NCI-H2107 treated with DMSO at 0.1 percent for 48 hours (cell line): Measurements from ENCODE around the gene LIFR.
"Not testable (repeated sequence)": the region's sequence is repeated elsewhere in the genome, so short reads cannot be mapped to it uniquely, and the experiment has no call there.

Experiments used
- DNase-seq: peaks from one replicate; lab custom pipeline; 2025; ENCODE audit not compliant: unreplicated experiment; lab: John Stamatoyannopoulos, UW

The LIFR gene

DNA sequence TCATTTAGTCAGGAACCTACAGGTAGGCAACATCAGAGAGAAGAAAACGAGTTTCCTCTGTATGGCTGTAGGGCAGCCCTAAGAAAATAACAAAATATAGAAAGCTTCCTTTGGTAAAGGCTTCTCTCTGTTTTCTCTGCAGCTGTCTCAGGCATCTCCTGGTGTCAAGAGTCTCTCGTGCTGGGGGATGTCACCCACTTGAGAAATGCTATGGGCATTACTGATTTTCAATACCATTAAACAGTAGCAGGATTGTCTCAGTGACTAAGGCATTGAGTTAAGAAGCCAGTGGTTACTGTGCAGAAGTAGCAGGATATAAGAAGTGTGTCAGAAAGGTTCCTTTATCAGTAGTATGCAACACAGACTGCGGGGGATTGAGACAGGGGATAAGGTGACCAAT, 32.4 kb downstream of the LIFR start:
- no peak for DNase-seq

DNA sequence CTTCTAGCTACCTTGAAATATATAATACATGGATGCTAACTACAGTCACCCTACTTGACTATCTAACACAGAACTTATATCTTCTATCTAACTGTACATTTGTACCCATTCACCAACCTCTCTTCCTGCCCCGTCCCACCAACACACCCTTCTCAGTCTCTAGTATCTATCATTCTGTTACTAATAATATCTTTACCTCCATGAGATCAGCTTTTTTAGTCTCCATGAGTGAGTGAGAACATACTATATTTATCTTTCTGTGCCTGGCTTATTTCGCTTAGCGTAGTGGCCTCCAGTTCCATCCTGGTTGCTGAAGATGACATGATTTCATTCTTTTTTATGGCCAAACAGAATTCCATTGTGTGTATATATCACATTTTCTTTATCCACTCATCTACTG, 37.0 kb downstream of the LIFR start:
- no peak for DNase-seq

DNA sequence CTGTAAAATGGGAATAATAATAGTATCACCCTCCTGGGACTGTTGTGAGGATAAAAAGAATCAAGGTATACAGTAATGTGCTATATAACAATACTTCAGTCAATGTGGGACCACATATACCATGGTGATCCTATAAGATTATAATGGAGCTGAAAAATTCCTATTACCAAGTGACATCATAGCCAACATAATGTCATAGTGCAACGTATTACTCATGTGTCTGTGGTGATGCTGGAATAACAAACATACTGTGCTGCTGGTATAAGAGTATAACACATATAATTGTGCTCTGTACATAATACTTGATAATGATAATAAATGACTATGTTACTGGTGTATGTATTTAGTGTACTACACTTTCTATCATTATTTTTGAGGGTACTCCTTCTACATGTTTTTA, 38.1 kb downstream of the LIFR start:
- no peak for DNase-seq

DNA sequence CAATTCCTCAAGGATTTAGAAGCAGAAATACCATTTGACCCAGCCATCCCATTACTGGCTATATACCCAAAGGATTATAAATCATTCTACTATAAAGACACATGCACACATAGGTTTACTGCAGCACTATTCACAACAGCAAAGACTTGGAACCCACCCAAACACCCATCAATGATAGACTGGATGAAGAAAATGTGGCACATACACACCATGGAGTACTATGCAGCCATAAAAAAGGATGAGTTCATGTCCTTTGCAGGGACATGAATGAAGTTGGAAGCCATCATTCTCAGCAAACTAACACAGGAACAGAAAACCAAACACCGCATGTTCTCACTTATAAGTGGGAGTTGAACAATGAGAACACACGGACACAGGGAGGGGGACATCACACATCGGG, 39.8 kb downstream of the LIFR start:
- not testable (repeated sequence) for DNase-seq

DNA sequence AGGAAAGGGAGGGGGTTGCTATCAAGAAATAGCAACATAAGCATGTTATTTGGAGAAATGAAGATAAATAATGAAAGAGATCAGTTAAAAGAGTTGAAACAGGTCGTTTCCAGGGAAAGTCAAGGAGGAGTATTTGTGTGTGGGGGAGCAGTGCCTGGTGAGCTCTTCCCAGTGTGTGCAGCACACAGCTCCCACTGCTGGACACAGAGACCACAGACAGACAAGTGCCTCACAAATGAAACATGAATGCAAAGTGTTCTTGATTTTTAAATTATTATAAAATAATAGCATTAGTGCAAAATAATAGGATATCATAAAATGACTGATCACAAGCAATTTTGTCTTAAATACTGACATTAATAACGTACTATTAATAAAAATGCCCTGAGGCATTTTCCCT, 40.8 kb downstream of the LIFR start:
- DNase-seq, result peak; percentile 20

DNA sequence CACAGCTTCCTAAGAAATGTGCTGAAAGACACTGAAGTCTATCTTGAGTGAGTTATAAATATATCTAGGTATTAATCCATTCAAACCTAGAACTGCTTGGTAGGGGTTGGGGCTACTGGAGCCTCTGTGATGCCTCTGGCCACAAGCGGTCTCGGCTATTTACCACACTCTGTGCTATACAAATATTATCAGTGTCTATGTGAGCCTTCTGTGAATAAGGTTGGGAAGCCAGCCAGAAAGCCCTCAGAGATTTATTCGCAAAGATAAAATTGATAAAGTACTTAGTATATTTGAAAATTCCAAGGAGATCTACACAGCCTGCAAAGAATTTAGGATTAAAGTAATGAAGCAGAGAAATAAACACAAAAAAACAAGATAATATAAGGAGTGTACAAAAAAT, 41.4 kb downstream of the LIFR start:
- no peak for DNase-seq

DNA sequence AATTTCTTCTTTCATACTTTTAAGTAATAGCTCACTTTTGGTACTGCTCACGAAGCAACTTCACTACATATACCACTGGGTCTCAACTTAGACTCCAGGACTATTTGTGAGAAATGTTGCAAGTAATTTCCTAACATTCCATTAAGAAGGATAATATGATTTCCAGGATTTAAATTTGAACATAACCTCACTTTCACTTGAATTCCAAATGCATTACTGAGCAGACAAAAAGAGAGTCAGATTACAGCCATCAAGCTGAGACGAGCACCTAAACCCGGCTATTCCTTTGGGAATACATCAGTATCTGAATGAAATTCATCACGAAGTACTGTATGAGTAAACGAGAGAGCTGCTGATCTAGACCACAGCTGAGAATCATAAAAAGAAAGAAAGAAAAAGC, 47.3 kb downstream of the LIFR start:
- DNase-seq, result peak; percentile 72

DNA sequence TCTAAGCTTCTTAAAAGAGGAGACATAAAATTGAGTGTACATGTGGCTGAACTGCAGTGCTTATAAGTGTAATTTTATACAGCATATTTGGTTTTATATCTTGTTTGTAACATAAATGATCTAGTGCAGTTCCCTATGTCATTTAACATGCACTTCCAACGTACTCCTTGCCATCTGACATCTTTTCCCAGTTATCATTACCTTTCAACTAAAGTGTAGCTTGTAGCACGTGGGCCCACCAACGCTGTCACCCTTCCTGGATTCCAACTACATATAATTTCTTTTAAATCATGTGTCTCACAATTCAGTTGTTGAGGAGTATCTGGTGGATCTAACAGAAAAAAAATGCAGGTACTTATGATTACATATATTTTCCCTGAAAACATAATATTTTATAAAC, 50.1 kb downstream of the LIFR start:
- no peak for DNase-seq

DNA sequence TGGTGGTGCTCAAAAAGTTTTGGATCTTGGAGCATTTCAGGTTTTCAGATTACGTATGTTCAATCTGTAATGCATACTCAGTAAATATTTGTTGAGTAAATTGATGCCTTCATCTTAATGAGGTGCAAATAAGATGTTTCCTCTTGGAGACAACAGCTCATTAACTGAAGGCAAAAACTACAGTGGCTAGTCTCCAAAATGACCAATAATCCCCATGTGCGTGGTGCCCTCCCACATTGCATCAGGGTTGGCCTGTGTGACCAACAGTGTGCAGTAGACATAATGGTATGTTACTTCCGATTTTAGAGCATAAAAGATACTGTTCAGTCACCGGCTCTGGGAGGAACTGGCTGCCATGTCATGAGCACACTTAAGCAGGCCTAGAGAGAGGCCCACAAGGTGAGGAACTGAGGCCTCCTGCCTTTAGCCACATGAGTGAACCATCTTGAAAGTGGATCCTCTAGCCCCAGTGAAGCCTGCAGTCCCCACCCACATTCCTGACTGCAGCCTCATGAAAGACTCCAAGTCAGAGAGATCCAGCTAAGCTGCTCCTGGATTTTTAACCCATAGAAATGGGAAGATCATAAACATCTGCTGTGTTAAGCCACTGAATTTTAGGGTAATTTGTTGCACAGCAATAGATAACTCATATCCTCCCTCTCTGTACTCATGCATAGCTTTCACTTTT, 55.7 kb downstream of the LIFR start:
- no peak for DNase-seq

DNA sequence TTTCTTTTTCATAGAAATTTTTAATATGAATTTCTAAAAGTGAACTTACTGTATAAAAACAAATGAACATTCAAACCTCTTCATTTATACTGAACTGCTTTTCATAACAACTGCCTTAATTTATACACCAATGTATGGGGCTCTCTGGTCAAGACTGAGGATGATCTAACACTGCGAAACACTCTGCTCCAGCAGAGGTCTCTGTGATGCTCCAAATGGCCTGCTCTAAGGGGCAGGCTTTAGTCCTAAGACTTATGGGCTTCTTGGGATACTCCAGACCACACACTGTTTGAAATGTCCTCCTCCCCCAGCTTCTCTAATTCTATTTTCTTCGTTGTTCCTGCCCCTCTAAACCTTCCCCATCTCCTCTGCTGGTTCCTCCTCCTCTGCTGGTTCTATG, 58.5 kb downstream of the LIFR start:
- no peak for DNase-seq

DNA sequence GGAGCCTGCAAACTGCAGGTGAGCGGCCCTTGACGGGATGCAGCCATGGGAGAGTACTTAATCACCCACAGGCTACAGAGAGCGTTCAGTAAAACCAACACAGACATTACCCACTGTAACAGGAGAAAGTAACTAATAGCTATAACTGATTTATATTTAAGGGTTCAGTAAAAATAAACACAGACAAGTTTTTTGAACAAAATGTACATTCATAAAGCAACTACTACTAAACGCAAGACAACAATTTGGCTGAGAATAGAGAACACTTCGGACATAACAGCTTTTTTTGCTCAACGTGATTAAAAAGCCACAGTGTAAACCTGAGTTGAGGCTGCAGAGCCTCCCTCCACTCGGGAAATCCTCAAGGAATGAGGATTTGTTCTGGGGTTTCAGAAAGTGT, 61.7 kb downstream of the LIFR start:
- peak; percentile 91 for DNase-seq

DNA sequence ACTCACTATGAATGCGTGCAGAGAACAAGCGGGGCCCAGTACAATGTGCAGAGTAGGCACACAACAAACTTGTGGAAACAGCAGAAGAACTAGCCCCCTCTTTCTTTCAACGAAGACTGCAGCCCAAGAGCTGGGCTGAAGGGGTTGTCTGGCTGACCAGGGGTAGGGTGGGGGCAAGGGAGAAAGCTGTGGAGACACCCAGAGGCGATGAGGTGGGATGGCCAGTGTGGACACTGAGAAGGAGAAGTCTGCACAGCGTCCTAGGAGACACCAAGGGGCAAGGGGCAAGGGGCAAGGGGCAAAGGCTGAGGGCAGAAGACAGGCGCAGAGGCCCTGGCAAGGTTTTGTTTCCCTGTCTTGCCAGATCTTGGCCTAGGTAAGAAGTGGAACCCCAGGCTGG, 62.3 kb downstream of the LIFR start:
- DNase-seq, result no peak

DNA sequence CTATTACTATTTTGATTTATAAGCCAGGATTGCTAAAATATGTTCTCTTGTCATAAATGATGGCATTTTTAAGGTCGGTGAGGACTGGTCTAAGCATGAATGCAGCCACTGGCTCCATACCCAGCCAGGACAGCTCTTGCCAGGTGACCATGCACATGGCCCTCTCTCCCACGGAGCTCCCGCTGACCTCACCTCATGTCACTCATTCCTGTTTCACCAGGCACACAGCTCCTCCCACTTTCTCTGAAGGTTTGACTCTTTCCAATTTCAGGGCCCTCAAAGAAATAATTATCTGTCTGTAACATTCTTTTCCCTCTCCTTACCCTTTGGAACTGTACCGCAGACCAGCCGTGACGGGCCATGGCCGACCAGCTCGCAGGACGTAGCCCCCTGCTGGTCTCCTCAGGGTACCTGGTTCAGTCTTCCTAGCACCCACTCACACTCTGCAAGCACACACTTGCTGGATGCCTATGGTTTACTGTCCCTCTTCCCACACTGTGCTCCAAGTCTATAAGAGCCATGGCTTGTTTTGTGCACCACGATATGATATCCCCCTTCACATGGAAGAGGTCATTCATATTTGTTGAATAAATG, 72.5 kb downstream of the LIFR start:
- no peak for DNase-seq

DNA sequence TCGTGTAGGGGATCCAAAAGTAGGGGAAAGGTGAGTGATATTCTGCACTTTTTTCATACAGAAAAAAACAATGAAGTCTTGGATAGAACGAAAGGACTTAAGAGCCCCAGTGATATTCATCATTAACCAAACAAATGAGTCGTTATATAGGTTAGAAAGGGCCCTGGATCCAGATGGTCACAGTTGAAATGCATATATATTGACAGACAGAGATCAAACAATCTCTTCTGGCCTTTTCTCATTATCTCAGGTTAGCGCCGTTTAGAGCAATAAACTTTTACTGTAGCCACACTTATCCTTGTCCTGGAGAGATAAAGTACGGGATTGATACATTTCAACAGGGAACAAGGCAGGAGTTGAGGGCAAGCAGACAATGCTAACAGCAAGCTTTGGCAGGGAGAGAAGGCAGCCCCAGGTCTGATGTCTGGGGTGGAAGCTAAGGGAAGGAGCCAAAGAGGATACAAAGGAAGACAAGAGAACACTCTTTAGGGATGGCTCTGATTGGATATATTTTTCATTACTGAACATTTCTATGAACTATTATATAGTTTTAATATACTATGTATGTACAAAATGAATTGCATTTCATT, 77.0 kb downstream of the LIFR start:
- DNase-seq, result no peak

DNA sequence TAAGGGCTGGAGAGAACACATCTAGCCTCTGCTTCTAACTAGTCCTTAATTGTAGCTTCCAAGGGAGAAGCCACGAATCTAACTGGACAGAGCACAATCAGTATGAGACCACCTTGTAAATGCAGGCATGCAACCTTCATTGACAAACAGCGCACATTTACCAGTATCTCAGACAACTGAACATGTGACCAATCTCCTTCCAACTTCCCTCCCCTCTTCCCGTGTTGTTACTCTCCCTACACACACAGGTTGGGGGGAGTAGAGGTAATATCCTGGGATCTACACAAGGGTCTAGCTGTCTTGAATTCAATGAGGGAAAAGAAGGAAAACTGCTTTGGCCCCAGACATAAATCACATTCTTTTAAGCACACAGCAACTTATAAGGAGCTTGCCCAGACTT, 77.6 kb downstream of the LIFR start:
- DNase-seq, result no peak

DNA sequence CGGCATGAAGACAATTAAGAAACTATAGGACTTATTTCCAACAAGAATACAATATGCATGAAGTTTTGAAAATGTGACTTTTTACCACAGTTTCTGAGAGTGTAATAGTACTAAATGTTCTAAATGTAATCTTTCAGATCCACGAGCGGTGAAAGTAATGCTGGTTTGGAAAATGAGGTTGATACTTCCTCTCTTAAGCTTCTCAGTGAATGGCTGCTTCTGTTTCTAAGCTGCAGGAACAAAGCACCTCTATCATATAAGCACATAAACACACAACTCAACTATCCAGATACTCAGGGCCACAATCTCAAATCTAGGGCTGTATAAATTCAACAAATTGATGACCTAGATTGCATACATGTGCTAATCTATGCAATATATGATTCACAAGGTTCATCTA, 78.3 kb downstream of the LIFR start:
- no peak for DNase-seq

DNA sequence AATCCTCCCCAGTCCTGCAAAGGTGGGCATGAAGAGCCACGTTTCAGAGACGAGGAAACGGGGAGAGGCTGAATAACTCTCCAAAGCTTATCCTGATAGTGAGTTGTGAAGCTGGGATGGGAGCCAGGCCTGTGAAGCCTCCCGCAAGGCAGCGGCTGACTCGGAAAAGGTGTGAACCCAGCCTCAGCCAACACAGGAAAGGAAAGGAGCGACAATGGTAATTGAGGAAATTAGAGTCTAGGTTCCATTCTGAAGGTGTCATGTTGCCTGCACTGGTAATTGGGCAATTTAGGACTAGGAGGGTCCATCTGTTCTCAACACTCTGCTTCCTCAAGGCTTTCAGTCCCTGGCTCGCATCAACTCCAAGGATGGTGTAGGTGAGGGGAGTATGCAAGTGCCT, 83.4 kb downstream of the LIFR start:
- peak; percentile 89 for DNase-seq

DNA sequence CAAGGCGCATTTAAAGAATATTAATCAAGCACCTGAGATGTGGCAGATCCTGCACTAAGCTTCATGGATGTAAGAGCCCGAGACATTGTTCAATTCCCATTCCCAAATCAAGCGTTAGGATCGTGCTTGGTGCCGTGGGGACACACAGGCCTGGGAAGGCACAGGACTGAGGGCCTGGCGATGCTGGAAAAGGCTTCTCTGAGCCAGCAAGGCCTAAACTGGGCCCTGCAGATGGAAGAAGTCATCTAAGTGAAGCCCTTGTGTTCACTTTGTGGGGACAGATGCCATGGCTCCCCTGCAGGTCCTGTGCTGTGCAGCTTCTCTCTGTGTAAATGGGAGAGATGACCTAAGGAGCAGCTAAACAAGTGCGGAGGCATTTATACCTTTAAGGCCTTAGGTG, 83.9 kb downstream of the LIFR start:
- DNase-seq, result no peak

DNA sequence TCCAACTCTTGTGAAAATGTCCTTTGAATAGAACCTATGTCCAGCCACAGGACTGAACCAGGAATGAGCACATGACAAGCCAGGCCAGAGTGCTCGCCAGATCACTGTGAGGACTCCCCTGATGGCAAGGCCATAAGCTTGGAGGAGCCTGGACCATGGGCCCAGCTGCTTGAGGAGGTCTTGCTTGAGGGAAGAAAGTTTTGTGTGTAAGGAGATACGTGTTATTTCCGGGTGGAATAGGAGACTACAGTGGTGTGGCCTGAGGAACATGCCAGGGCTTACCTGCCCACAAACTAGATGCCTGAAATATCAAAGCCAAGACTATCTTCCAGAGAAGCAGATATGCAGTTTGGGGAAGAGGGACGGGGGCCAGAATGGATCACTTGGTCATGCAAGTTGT, 84.7 kb downstream of the LIFR start:
- DNase-seq, result no peak

DNA sequence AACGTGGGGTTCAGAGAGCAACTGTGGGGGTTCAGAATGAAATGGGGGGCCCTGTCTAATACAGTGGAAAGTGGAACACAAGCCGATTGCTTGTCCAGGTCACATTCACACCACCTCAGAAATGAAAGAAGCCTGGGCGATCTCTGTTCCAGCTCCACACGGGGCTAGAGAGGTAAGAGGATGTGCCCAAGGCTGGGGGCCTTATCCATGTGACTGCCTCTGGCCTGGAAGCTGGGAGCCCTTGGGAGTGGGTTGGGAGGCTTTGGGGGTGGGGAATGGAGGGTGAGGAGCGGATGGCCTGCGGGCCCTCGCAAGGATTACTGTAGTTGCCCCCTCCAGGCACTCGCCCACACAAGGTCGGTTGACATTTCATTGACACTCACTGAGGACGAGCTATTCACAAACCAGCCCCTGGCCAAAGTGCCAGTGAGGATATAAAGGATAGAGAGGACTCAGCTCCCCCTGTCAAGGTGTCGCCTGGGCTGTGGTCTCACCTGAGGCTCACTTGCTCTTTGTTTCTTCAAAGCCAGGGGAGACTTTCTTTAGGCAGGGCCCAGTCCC, 86.7 kb downstream of the LIFR start:
- no peak for DNase-seq

DNA sequence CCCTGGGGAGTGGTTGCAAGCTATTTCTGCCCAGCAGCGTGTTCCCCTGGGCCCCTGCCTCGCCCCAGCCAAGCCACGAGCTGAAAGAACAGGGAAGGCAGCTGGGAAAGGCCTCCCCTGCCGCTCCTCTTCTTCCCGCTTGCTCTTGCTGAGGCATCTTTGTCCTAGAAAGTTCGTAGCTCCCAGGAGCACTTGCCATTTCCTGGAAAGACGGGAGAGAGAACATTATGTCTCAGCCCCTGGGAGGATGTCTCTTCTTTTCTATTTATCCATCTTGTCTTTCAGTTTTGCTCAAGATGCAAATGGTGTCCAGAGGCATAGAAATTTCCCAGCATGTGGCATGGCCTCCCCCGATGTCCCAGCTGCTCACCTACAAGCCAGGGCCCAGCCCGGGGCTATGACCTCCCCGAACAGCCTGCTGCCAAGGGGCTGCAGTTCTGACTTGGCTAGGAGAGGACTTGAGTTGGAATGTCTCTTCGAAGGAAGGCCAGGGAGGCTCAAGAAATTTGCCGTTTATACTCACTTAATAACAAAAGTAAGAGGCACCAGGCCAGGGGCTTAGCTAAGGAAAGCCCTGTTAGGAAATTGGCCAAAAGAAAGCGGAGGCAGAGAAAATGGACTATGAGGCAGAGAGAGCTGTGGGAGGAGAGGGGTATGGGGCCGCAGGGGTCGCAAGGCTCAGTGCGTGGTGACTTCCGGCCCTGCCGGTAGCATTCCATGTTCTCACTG, 87.3 kb downstream of the LIFR start:
- DNase-seq, result no peak

DNA sequence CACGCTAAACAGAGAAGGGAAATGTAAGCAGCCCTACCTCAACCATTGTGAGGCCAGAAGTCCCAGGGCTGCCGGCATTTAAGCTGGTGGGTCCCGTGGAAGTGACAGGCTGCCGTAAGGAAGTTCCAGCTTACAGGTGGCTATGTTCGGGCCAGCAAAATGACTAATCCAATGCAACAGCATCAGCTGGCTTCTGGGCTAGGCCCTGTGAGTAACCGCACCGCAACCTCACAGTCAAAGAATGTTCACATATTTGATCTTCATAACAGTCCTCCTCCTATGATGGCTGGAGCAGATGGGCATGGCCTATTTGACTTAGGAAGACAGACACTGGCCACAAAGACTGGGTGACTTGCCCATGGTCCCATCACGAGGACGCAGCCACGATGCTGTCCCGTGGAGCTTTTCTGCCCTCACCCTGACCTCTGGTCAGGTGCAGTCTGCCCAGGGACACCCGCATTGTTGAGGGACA, 88.2 kb downstream of the LIFR start:
- no peak for DNase-seq
